ENCODE results near the gene ADAMTS15. TPM values are rescaled to one million over a fixed set of nuclear protein-coding genes. Genes with fewer than 3 reads are reported as not detected.

ADAMTS15 gene
- total RNA-seq, 2 experiments from 2014 or later, result 0.08 to 0.11 TPM

DNA sequence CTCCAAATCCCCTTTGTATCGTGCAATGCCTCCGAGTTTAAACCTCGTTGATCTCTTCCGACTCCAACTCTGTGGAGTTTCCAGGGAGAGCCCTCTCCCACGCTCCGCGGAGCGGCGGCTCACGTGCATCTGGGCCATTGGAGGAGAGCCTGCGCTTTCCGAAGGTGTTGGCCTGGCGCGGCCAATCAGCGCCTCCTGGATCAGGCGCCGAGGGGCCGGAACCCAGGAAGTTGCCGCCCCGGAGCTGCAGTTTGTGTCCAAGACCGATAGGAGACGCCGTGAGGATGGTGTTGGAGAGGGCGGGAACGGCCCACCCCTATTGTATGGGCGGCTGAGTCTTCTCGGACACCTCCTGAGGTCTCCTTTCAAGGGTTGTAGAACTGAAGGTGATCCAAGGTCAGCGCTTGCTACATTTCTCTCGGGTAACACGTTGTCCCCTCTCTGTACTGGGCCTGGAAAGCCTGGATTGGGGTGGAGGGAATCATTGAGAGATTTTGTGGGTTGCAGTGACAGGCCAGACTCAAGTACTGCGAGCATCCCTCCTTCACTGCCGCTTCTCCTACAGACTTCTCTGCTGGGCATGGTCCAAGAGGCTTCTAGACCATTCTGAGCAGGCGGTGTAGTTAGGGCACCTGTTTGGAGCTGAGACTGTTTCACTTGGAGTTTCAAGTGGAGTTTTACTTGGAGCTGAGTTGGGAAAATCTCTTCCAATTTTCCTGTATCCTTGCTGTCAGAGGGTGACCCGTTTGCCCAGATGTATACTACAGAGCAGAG lies 1.7 kb downstream of the ADAMTS15 start:
- Histone ChIP-seq H3K27me3 (ENCODE audit: control insufficient read depth in 1 of 2, insufficient read depth in 2 of 2, low read length in 2 of 2) (peaks cover 18 to 47% of the 10 kb centered on the region in 2 experiments), H3K36me3 (ENCODE audit: insufficient read depth, low read length) (no peaks in the 10 kb centered on the region), H3K9me3 (ENCODE audit: control insufficient read depth in 1 of 2, insufficient read depth in 1 of 2, low read length in 2 of 2) (peaks cover 0 to 7% of the 10 kb centered on the region in 2 experiments), H3K4me1 (ENCODE audit: insufficient read depth, low read length) (peaks cover 13% of the 10 kb centered on the region), H3K27ac (ENCODE audit: low read depth in 1 of 2, low read length in 2 of 2) (no peak overlapping the region), H3K4me3 (ENCODE audit: low read length) (no peak overlapping the region)
- ATAC-seq (ENCODE audit: poor library complexity), result no peak
- Mint-ChIP-seq H3K36me3 (ENCODE audit: low read depth) (no peaks in the 10 kb centered on the region), H3K4me3 (no peak overlapping the region), H3K9me3 (no peaks in the 10 kb centered on the region), H3K27me3 (peaks cover 67% of the 10 kb centered on the region), H3K4me1 (ENCODE audit: low read depth) (peaks cover 4% of the 10 kb centered on the region), H3K27ac (no peak overlapping the region)
- ChIA-PET POLR2A (no interaction called here), CTCF (no interaction called here)
- intact Hi-C loops (cut with DNase I, micrococcal nuclease), result no loop called here
- TF ChIP-seq CTCF (IDR thresholded peaks at IDR 0.05), result no peak
- DNase-seq, result no peak

DNA sequence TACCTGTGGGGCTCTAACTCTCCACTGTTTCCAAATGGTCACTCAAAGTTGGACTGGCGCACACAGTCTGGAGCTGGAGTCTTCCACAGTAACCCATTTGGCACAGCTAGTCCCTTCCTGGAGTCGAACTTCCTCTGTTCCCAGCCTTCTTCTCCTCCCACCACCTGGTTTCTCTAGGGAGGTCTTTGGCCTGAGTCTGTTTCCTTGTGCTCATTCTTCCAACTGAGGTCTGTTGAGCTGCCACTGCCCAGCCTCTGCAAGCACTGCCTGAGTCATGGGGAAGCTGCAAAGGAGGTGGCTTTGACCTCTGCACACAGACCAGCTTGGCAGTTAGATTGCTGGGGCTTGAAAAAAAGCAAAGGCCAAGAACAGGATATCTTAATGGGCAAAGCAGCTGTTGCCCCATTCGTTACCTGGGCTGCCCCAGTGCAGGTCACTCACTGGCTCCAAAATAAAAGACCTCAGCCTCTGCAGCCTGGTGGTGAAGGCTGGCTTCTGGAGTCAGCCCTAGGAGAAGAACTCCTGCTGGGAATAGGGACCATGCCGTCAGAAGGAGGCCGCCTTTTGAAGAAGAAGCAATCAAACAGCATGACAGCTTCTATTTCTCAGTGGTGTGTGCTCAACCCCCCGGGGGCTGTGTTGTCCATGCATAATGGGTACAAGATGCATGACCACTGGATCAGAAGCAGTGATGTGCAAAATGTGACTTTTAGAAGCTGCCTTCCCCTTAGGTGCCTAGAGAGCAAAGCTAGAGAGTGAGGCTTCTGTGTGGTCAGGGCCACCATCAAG lies 3.0 kb downstream of the ADAMTS15 start:
- intact Hi-C loops (cut with DNase I, micrococcal nuclease), result no loop called here
- Mint-ChIP-seq H3K4me1 (ENCODE audit: low read depth) (peaks cover 4% of the 10 kb centered on the region), H3K27me3 (peaks cover 66% of the 10 kb centered on the region), H3K9me3 (no peaks in the 10 kb centered on the region), H3K27ac (no peak overlapping the region), H3K4me3 (no peak overlapping the region), H3K36me3 (ENCODE audit: low read depth) (no peaks in the 10 kb centered on the region)
- Histone ChIP-seq H3K27me3 (ENCODE audit: control insufficient read depth in 1 of 2, insufficient read depth in 2 of 2, low read length in 2 of 2) (peaks cover 16 to 47% of the 10 kb centered on the region in 2 experiments), H3K9me3 (ENCODE audit: control insufficient read depth in 1 of 2, insufficient read depth in 1 of 2, low read length in 2 of 2) (peaks cover 0 to 7% of the 10 kb centered on the region in 2 experiments), H3K4me3 (ENCODE audit: low read length) (no peak overlapping the region), H3K4me1 (ENCODE audit: insufficient read depth, low read length) (peaks cover 13% of the 10 kb centered on the region), H3K36me3 (ENCODE audit: insufficient read depth, low read length) (no peaks in the 10 kb centered on the region), H3K27ac (ENCODE audit: low read depth in 1 of 2, low read length in 2 of 2) (no peak overlapping the region)
- no peak for TF ChIP-seq CTCF (IDR thresholded peaks at IDR 0.05)
- ATAC-seq (ENCODE audit: poor library complexity), result no peak
- POLR2A ChIA-PET, result no interaction called here
- CTCF ChIA-PET, result no interaction called here
- DNase-seq, result no peak

DNA sequence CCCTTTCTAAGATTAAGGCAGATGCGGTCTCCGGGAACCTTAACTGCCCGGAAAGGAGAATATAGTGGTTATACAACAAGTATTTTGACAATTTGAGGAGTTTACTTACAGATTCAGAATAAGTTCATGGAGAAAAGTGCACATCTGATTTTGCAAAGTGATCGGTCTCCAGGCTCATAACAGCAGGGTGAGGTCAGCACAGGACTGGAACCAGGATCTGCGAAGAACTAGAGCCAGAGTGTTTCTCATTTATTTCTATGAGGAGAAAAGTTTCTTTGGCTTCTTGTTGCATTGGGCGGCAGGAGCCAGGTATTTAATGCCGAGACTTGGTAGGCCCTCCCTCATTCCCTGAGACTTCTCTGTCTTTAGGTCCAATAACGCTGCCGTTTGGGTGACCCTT lies 3.7 kb downstream of the ADAMTS15 start:
- no peak overlapping the region for H3K4me3 Mint-ChIP-seq
- no peak for ATAC-seq (ENCODE audit: poor library complexity)
- CTCF ChIA-PET, result no interaction called here
- peaks cover 59% of the 10 kb centered on the region for H3K27me3 Mint-ChIP-seq
- Histone ChIP-seq H3K4me1 (ENCODE audit: insufficient read depth, low read length) (peaks cover 13% of the 10 kb centered on the region), H3K27ac (ENCODE audit: low read depth in 1 of 2, low read length in 2 of 2) (no peak overlapping the region), H3K9me3 (ENCODE audit: control insufficient read depth in 1 of 2, insufficient read depth in 1 of 2, low read length in 2 of 2) (peaks cover 0 to 7% of the 10 kb centered on the region in 2 experiments), H3K4me3 (ENCODE audit: low read length) (no peak overlapping the region), H3K36me3 (ENCODE audit: insufficient read depth, low read length) (no peaks in the 10 kb centered on the region), H3K27me3 (ENCODE audit: control insufficient read depth in 1 of 2, insufficient read depth in 2 of 2, low read length in 2 of 2) (peaks cover 13 to 41% of the 10 kb centered on the region in 2 experiments)
- POLR2A ChIA-PET, result no interaction called here
- intact Hi-C loops (cut with DNase I, micrococcal nuclease), result no loop called here
- peaks cover 4% of the 10 kb centered on the region for H3K4me1 Mint-ChIP-seq (ENCODE audit: low read depth)
- TF ChIP-seq CTCF (IDR thresholded peaks at IDR 0.05), result no peak
- H3K36me3 Mint-ChIP-seq (ENCODE audit: low read depth), result no peaks in the 10 kb centered on the region
- H3K9me3 Mint-ChIP-seq, result no peaks in the 10 kb centered on the region
- no peak overlapping the region for H3K27ac Mint-ChIP-seq
- no peak for DNase-seq
